Left lobe of liver (tissue), 2 donors: ENCODE data around the gene USP7. TPM values are rescaled to one million over a fixed set of nuclear protein-coding genes. Genes with fewer than 3 reads are reported as not detected.

Experiments
- ATAC-seq: fragments of 200-7000 bp; cut with Tn5 transposase; one replicate; pipeline ENCODE4 v1.9.1; 2020; ENCODE audit warnings: mild to moderate bottlenecking, moderate library complexity
- DNase-seq: peaks from one replicate; pipeline ENCODE4 v3.0.0-alpha.2; 2020; ENCODE audit warnings: low spot score
- total RNA-seq: library from RNA; stranded (reverse); gene quantifications from one replicate; pipeline ENCODE4 v1.2.1, GENCODE V29; 2021
- donor health status: DM: no; HTN: no; CAD: no; lungs with moderate emphysema.
- donor health status: DM: no; HTN: yes; CAD: no.

USP7 gene
- total RNA-seq, 1 donor from 2014 or later: 44.3 TPM

- DNase-seq (no peak), ATAC-seq (no peak)
Measured at GRCh38 chr16:8905795-8906591, 57.7 kb downstream of the USP7 start.

DNA sequence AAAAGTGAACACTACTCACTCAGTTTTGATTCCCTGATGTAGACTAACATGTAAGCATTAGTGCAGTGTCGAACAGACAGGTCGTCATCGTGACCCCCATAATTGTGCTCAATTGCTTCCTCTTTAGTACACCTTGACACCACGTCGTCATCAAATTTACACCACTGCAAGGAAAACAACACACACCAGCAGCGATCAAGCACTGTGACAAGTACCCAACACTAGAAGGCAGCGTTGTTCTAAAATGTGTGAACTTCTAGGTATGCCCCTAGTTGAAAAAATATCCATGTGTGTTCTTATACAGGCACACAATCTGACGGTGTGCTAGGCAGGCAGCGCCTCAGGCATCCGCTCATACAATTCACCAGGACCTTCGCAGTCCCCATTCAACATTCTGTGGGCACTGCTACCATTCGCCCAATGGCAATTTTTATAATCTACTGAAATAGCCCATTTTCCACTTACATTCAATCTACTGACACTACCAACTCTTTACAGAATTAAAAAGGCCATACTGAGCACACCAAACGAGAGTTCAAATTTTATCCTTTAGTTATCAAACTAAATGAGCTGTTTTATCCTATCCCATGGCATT, 58.4 kb downstream of the USP7 start:
- DNase-seq: no peak
- peak; percentile 70 for ATAC-seq

GRCh38 chr16:8904018-8904430, 59.7 kb downstream of the USP7 start:
- ATAC-seq: no peak

GRCh38 chr16:8903004-8903403, 60.7 kb downstream of the USP7 start:
- DNase-seq (no peak), ATAC-seq (no peak)

More at GRCh38 chr16:8904018-8904430, 59.7 kb downstream of the USP7 start:
- no peak for DNase-seq

DNA sequence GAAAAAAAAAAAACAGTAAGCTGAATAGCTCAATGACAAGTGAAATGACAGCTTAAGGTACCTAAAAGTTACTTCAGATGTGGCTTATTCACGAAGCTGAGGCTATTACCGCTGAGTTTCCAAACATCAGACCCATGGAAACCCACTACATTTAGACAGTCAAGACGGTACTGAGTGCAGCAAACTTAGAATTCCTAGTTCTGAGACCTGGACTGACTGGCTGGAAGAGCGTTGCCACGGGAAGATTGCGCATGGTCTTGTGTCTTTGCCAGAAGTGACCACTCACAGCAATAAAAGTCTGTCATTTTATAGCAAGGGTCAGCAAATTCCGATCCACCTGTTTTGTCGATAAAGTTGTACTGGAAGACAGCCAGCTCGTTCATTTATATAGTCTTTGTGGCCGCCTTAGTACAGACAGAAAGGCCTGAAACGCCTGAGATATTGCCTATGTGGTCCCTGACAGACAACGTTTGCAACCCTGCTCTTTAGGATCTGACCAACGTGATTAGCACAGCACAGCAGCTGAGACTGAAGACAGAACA, 62.3 kb downstream of the USP7 start:
- no peak for ATAC-seq

DNA sequence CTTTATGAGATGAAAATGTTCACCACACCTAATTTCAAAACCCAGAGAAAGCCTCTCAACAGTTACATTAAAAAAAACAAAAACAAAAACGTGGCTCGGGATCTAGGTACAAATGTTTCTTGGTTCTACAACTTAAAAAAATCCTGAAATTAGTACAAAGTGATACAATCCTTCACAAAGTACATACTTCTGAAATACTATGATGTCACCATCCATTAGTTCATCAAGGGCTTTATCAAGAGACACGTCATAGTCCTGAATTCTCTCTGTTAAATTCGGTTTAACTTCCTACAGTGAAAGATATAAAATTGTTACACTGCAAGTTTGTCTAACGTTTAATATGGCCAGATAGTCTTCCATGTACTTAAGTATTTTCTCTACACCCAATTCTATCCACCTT, 63.4 kb downstream of the USP7 start:
- DNase-seq: no peak
- no peak for ATAC-seq

More for the DNA sequence above, 62.3 kb downstream of the USP7 start:
- no peak for DNase-seq

DNA sequence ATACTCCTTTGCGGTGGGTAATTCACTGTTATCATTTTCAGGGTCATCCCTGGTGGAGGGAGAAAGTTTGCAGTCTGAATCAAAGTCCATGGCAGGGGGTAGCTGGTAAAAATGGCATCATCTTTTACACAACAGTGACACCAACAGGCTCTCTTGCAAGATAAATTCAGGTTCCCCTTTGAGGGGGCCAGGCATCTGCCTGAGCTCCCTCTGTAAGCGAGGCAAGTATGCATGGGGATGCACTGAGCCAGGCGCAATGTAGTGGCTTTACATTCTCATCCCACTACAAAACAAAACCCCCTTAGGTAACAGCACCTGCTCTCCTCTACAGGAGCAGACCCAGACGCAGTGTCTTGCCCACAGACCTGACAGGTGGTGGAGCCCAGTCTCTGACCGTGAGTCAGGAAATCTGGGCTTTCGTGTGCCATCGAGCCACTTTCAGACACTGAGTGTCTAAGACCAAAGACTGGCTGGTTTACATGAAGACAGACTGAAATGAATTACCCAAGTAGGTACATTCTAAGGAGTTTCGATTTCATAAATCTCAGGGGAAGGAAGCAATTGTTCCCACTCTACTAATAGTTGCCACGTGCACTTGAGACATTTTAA, 63.9 kb downstream of the USP7 start:
- no peak for ATAC-seq
- no peak for DNase-seq

GRCh38 chr16:8898660-8899318, 64.9 kb downstream of the USP7 start:
- DNase-seq (no peak), ATAC-seq (no peak)

- ATAC-seq: no peak
Measured at GRCh38 chr16:8894736-8895334, 68.9 kb downstream of the USP7 start.

DNA sequence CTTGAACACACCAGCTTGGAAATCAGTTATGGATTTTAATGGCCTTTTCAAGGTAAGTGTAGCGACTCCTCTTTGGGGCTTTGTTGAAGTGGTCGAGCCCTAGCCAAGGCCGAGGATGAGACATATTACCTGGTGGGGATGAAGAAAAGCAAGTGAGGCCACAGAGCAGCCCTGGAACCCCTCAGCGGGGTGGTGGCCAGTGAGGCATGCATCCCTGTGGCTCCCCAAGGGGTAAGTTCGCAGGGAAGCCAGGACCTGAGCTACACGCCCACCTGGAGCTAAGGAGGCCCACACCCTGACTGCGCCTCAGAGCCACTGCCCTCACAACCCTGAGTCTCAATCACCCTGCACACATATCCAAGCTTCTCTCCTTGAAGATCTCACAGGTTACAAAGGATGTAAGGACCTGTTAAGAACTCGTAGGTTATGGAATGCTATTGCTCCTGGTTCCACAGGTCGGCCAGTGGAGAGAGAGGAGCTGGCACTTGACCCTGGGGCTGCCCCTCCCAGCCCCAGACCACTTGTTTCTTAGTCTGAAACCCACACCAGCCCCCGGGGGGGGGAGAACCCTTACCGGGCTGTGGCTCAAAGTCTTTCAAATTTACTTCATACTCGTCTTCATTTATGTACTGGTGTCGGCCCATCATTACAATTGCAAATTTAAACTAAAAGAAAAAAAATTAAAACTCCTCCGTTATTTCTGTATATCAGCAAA, 69.6 kb downstream of the USP7 start:
- ATAC-seq: no peak
- no peak for DNase-seq

More at GRCh38 chr16:8894736-8895334, 68.9 kb downstream of the USP7 start:
- no peak for DNase-seq

DNA sequence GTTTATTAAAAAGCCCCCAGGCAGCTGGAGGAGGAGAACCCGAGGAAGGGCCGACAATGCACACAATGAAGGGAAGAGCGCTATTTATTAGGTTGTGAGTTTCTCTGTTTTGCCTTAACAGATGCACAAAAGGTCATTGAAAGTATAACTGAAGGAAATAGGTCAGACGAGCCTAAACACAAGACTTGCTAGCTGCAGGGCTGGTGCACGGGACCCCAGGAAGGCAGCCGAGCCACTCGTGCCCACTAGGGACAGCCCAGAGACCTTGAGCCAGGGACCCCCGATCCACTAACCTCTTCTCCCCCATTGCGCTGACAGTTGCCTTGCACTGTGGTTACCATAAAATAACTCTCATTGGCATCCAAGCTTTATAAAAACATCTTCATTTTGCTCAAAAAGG, 70.3 kb downstream of the USP7 start:
- DNase-seq (no peak), ATAC-seq (no peak)

- ATAC-seq: no peak
- DNase-seq: no peak
Measured at GRCh38 chr16:8892101-8892575, 71.6 kb downstream of the USP7 start.

DNA sequence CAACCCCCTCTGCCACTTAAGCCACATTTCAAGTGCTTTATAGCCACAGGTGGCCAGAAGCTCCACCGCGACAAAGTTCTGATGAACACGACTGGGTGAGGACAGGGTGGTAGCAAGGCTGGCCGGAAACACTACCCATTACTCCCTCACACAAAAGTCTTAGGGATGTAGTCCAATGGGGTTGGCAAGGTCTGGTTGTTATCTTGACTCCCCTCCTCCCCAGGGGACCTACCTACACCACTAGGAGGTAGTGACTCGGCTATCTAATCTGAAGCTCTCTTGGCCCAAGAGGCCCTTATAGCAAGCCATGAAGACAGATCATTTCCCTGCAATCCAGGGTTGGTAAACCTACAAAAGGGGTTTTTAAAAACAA, 73.2 kb downstream of the USP7 start:
- ATAC-seq (no peak), DNase-seq (no peak)

DNA sequence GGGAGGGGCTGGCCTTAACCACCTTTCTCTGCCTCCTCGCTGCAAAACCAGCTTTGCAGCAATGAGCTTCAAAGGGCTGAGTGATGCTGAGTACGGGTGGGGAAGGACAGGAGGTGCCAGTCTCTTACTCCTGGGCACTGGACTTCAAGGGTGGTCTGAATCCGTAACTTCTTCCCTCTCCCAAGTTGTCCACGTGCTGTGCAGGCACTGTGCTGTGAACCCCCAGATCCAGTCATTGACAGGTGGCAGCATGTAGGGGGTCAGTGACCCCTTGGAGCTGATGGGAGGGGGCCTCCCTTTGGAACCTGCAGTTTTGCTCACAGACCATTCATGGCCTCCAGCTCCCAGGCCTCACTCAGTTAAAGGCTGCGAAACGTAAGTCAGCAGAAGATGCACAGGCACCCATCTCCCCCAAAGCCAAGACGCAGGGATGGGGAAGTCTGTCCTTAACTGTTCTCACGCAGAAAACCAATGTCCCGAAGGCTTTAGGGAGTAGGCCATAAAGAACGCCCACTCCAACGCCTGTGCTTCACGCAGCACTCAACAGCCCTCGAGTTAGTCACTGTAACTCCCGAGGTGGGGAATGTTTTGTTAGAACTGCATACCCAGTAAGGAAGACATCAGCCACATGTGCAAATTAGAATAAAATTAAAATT, 73.7 kb downstream of the USP7 start:
- ATAC-seq: no peak
- DNase-seq: no peak

- no peak for ATAC-seq
- no peak for DNase-seq
Measured at GRCh38 chr16:8888951-8889892, 74.5 kb downstream of the USP7 start.

- DNase-seq (peak; percentile 69), ATAC-seq (peak; percentile 57)
Measured at GRCh38 chr16:8887952-8888560, 75.7 kb downstream of the USP7 start.

GRCh38 chr16:8887431-8887765, 76.3 kb downstream of the USP7 start:
- ATAC-seq (no peak), DNase-seq (no peak)
